Measurements from ENCODE around the gene B4GALT5.

Gene B4GALT5

GRCh38 chr20:49692941-49693340, 20.7 kb downstream of the B4GALT5 start:
- DNase-seq (ENCODE audit: low read depth in 1 of 2, low spot score in 1 of 2), result no peak
- in situ Hi-C loops (cut with HindIII; ENCODE audit: low pct_unique_long_range_greater_than_20kb, low sequenced_read_pairs), result no loop called here
- no peak for TF ChIP-seq JUND (IDR thresholded peaks at IDR 0.05; ENCODE audit: low read depth)

GRCh38 chr20:49691818-49692568, 21.7 kb downstream of the B4GALT5 start:
- no peak for DNase-seq (ENCODE audit: low read depth in 1 of 2, low spot score in 1 of 2)
- TF ChIP-seq JUND (IDR thresholded peaks at IDR 0.05; ENCODE audit: low read depth), result no peak
- in situ Hi-C loops (cut with HindIII; ENCODE audit: low pct_unique_long_range_greater_than_20kb, low sequenced_read_pairs), result no loop called here

- no peak for TF ChIP-seq JUND (IDR thresholded peaks at IDR 0.05; ENCODE audit: low read depth)
- peak in 1 of 2 experiments; percentile 39 for DNase-seq (ENCODE audit: low read depth in 1 of 2, low spot score in 1 of 2)
- in situ Hi-C loops (cut with HindIII; ENCODE audit: low pct_unique_long_range_greater_than_20kb, low sequenced_read_pairs), result no loop called here
Measured at GRCh38 chr20:49690899-49691620, 22.6 kb downstream of the B4GALT5 start.

GRCh38 chr20:49687595-49688567, 25.8 kb downstream of the B4GALT5 start:
- DNase-seq (ENCODE audit: low read depth in 1 of 2, low spot score in 1 of 2), result no peak
- no peak for TF ChIP-seq JUND (IDR thresholded peaks at IDR 0.05; ENCODE audit: low read depth)
- in situ Hi-C loops (cut with HindIII; ENCODE audit: low pct_unique_long_range_greater_than_20kb, low sequenced_read_pairs), result no loop called here

GRCh38 chr20:49685809-49686208, 27.9 kb downstream of the B4GALT5 start:
- TF ChIP-seq JUND (IDR thresholded peaks at IDR 0.05; ENCODE audit: low read depth), result no peak
- no peak for DNase-seq (ENCODE audit: low read depth in 1 of 2, low spot score in 1 of 2)
- in situ Hi-C loops (cut with HindIII; ENCODE audit: low pct_unique_long_range_greater_than_20kb, low sequenced_read_pairs), result no loop called here

DNA sequence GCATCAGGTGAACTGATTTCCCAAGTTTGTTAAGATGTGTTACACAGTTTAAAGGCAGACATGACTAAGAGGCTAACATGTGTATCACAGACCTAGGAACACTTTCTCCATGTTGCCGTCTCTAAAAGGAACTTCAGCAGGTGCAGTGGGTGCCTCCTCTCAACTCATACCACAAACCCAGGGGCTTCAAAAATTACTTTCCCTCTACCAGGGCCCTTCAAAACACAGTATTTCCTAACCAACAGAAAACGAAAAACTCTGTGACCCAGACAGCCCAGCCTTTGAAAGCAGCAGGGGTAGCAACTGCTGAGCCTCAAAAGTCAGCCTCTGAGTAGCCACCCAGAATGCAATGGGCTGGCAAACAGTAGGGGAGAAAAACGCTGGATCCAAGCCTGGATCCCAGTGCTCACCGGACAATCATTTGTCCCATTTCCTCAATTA, 28.5 kb downstream of the B4GALT5 start:
- in situ Hi-C loops (cut with HindIII; ENCODE audit: low pct_unique_long_range_greater_than_20kb, low sequenced_read_pairs), result no loop called here
- TF ChIP-seq JUND (IDR thresholded peaks at IDR 0.05; ENCODE audit: low read depth), result no peak
- no peak for DNase-seq (ENCODE audit: low read depth in 1 of 2, low spot score in 1 of 2)

DNA sequence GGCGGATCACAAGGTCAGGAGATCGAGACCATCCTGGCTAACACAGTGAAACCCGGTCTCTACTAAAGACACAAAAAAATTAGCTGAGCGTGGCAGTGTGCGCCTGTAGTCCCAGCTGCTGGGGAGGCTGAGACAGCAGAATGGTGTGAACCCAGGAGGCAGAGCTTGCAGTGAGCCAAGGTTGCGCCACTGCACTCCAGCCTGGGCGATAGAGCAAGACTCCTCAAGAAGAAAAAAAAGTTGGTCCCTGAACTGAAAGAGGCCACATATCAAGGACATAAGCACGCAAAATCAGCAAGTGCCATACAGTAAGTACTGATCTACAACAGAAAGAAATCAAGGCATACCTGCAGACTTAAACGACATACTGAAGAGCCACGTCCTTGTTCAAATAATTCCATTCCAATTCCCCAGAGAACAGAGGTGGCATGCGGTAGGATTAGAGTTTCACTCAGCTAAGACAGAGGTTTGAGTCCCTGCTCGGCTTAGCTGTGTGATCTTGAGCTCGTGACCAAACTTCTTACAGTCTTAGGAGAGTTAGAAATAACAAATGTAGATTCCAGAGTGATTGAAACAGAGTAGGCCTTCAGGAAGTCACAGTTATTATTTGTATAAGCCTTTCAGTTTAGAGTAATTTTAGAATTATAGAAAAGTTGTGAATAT, 29.2 kb downstream of the B4GALT5 start:
- DNase-seq (ENCODE audit: low read depth in 1 of 2, low spot score in 1 of 2), result no peak
- in situ Hi-C loops (cut with HindIII; ENCODE audit: low pct_unique_long_range_greater_than_20kb, low sequenced_read_pairs), result no loop called here
- no peak for TF ChIP-seq JUND (IDR thresholded peaks at IDR 0.05; ENCODE audit: low read depth)

DNA sequence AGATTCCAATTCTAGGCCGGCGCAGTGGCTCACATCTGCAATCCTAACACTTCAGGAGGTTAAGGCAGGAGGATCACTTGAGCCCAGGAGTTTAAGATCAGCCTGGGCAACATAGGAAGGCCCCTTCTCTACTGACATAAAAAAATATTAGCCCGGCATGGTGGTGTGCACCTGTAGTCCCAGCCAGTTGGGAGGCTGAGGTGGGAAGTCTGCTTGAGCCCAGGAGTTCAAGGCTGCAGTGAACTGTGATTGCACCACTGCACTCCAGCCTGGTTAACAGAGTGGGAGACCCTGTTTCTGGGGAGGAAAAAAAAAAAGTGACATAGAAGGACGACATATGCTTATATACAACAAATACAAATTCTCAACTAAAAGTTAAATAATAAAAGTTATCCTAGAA, 30.9 kb downstream of the B4GALT5 start:
- in situ Hi-C loops (cut with HindIII; ENCODE audit: low pct_unique_long_range_greater_than_20kb, low sequenced_read_pairs), result no loop called here
- no peak for DNase-seq (ENCODE audit: low read depth in 1 of 2, low spot score in 1 of 2)
- TF ChIP-seq JUND (IDR thresholded peaks at IDR 0.05; ENCODE audit: low read depth), result no peak

DNA sequence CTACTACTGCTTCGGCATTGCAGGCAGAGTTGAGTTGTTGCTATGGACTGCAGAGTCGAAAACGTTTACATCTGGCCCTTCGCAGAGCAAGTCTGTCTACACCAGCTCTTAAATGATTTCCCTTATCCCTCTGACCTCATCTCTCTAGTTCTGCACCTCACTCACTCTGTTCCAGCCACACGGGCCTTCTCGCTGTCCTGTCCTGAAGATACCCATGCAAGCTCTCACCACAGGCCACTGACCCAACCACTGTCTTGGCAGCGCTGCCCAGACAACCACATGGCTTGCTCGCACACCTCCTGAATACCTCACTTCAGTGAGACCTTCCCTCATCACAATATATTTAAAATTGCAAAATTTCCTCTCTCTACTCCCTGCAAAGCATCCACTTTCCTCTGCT, 31.4 kb downstream of the B4GALT5 start:
- no peak for DNase-seq (ENCODE audit: low read depth in 1 of 2, low spot score in 1 of 2)
- in situ Hi-C loops (cut with HindIII; ENCODE audit: low pct_unique_long_range_greater_than_20kb, low sequenced_read_pairs), result no loop called here
- no peak for TF ChIP-seq JUND (IDR thresholded peaks at IDR 0.05; ENCODE audit: low read depth)

DNA sequence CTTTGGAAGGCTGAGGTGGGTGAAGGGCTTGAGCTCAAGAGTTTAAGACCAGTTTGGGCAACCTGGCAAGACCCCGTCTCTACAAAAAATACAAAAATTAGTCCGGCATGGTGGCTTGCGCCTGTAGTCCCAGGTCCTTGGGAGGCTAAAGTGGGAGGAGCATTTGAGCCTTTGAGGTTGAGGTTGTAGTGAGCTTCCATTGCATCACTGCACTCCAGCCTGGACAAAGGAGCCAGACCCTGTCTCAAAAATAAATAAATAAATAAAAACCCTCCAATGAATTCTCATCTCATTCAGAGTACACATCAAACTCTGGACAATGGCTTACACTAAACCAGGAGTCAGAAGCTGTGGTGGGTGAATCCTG, 31.8 kb downstream of the B4GALT5 start:
- in situ Hi-C loops (cut with HindIII; ENCODE audit: low pct_unique_long_range_greater_than_20kb, low sequenced_read_pairs), result no loop called here
- no peak for DNase-seq (ENCODE audit: low read depth in 1 of 2, low spot score in 1 of 2)
- TF ChIP-seq JUND (IDR thresholded peaks at IDR 0.05; ENCODE audit: low read depth), result no peak

- in situ Hi-C loops (cut with HindIII; ENCODE audit: low pct_unique_long_range_greater_than_20kb, low sequenced_read_pairs), result no loop called here
- DNase-seq (ENCODE audit: low read depth in 1 of 2, low spot score in 1 of 2), result no peak
- no peak for TF ChIP-seq JUND (IDR thresholded peaks at IDR 0.05; ENCODE audit: low read depth)
Measured at GRCh38 chr20:49680484-49680883, 33.2 kb downstream of the B4GALT5 start.

DNA sequence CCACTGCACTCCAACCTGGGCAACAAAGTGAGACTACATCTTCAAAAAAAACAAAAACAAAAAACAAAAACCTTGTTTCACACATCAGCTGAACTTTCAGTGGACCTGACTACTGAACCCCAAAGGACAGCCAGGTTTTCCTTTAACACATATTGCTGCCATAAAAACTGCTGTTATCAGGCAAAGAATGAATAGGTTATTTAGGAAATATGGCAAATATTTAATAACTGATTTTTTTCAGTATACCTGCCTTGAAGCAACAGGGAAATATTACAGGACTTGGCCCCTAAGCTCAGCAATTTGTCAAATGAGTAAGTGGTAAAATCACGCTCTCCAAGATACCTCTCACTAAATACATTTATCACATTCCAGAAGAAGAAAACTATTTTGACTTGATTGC, 34.0 kb downstream of the B4GALT5 start:
- in situ Hi-C loops (cut with HindIII; ENCODE audit: low pct_unique_long_range_greater_than_20kb, low sequenced_read_pairs), result no loop called here
- DNase-seq (ENCODE audit: low read depth in 1 of 2, low spot score in 1 of 2), result no peak
- no peak for TF ChIP-seq JUND (IDR thresholded peaks at IDR 0.05; ENCODE audit: low read depth)

Data from T47D (cell line).